ENCODE measurements around the gene INTS7. TPM values are rescaled to one million over a fixed set of nuclear protein-coding genes. Genes with fewer than 3 reads are reported as not detected.
"Not testable (repeated sequence)": the region's sequence is repeated elsewhere in the genome, so short reads cannot be mapped to it uniquely, and the experiment has no call there.

INTS7 gene
- polyA plus RNA-seq, 3 donors from 2014 or later = 16.6 to 17.3 (median 17.0) TPM

DNA sequence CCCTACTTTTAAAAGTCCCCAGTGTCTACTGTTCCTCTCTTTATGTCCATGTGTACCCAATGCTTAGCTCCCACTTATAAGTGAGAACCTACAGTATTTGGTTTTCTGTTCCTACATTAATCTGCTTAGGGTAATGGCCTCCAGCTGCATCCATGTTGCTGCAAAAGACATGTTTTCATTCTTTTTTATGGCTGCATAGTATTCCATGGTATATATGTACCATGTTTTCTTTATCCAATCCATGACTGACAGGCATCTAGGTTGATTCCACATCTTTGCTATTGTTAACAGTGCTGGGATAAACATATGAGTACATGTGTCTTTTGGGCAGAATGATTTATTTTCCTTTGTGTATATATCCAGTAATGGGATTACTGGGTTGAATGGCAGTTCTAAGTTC is 12.4 kb downstream of the INTS7 start:
- H3K27ac Mint-ChIP-seq; H3K27me3 Mint-ChIP-seq (ENCODE audit: low read depth in 3 of 3); H3K4me3 Mint-ChIP-seq; DNase-seq; H3K9me3 Mint-ChIP-seq; H3K4me1 Mint-ChIP-seq: not testable (repeated sequence)
- H3K36me3 Mint-ChIP-seq = peaks cover 11 to 15% (median 13%) of the 10 kb centered on the region in 3 donors

DNA sequence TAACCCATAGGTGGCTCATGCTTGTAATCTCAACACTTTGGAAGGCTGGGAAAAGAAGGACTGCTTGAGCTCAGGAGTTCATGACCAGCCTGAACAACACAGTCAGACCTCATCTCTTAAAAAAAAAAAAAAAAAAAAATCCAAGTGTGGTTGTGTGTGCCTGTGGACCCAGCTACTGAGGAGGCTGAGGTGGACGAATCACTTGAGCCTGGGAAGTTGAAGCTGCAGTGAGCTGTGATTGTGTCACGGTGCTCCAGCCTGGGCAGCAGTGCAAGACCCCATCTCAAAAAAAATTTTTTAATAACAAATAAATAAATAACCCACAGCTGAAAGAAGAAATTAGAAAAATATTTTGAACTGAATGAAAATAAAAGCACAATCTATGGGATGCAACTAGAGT is 13.8 kb downstream of the INTS7 start:
- DNase-seq = no peak
- Mint-ChIP-seq H3K36me3 (peaks cover 5 to 17% (median 17%) of the 10 kb centered on the region in 3 donors), H3K9me3 (no peaks in the 10 kb centered on the region), H3K4me3 (no peak overlapping the region), H3K27ac (no peak overlapping the region), H3K27me3 (ENCODE audit: low read depth in 3 of 3) (no peaks in the 10 kb centered on the region), H3K4me1 (peaks cover 2% of the 10 kb centered on the region in 2 donors)

DNA sequence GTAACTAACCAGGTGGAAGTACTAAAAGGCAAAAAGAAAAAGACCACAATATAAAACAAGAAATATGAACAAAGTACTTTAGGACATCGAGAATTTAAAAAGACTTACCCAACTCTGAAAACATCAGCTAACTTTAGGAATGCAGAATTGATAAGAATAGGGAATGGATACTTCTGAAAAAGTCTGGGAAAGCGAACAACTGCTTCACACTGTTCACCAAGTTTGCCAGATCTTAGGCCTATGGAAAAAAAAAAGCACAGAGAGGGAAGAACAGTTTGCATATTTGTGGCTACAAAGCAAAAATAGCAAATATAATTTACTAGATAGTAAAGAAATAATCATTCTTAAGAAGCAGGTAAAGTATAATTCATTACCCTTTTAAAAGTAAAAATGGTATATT is 14.4 kb downstream of the INTS7 start:
- Mint-ChIP-seq H3K9me3 (no peaks in the 10 kb centered on the region), H3K4me3 (no peak overlapping the region), H3K4me1 (peaks cover 0 to 2% of the 10 kb centered on the region in 2 donors), H3K36me3 (peaks cover 5 to 17% (median 17%) of the 10 kb centered on the region in 3 donors), H3K27ac (peak overlapping the region in 1 of 6 donors; percentile 66), H3K27me3 (ENCODE audit: low read depth in 3 of 3) (no peaks in the 10 kb centered on the region)
- DNase-seq = no peak

DNA sequence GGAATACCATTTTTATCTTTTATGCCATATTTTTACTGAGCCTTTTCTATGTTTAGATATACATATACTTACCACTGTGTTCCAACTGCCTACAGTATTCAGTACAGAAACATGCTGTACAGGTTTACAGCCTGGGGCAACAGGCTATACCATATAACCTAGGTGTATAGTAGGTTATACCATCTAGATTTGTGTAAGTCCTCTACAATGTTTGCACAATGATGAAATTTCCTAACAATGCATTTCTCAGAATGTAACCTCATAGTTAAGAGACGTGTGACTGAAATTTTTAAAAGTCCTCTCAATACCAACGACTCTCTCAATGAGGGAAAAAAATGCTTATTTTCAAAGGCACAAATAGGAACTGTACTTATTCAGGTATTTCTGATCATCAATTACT is 21.7 kb downstream of the INTS7 start:
- H3K27me3 Mint-ChIP-seq (ENCODE audit: low read depth in 3 of 3) = no peaks in the 10 kb centered on the region
- H3K4me1 Mint-ChIP-seq = no peaks in the 10 kb centered on the region
- H3K4me3 Mint-ChIP-seq = no peak overlapping the region
- H3K9me3 Mint-ChIP-seq = no peaks in the 10 kb centered on the region
- peak overlapping the region in 2 of 6 donors; percentile 17 to 45 for H3K27ac Mint-ChIP-seq
- H3K36me3 Mint-ChIP-seq = peaks cover 0 to 20% (median 4%) of the 10 kb centered on the region in 3 donors
- no peak for DNase-seq

DNA sequence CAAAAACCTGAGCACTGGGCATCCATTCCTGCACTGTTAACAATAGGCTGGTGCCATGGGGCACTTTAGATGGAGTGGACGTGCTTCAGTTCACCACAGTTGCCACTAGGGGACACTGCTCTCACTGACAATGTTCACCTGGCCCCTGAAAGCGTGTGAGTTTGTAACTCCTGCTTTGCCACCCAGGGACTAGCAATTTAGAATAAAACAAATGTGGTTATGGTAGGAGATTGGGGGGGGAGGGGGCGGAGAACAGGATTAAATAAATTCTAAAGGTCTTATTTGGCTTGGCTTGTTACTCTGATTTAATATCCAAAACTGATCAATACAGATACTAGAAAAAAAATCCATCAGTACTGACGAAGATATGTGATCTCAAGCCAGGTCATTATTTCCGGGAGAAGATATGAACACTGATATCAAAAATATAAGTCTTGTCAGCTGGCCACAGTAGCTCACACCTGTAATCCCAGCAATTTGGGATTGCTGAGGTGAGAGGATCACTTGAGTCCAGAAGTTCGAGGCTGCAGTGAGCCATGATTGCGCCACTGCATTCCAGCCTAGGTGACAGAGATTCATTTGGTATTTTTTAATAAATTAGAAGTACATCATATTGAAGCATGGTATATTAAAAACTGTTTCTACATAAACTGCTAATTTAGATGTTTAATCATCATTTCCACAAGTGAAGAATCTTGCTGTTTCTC is 23.2 kb downstream of the INTS7 start:
- no peaks in the 10 kb centered on the region for H3K4me1 Mint-ChIP-seq
- no peaks in the 10 kb centered on the region for H3K9me3 Mint-ChIP-seq
- H3K27ac Mint-ChIP-seq = no peak overlapping the region
- DNase-seq = peak; percentile 31 to 56 (median 52)
- H3K27me3 Mint-ChIP-seq (ENCODE audit: low read depth in 3 of 3) = no peaks in the 10 kb centered on the region
- H3K36me3 Mint-ChIP-seq = peaks cover 0 to 25% (median 4%) of the 10 kb centered on the region in 3 donors
- H3K4me3 Mint-ChIP-seq = no peak overlapping the region

DNA sequence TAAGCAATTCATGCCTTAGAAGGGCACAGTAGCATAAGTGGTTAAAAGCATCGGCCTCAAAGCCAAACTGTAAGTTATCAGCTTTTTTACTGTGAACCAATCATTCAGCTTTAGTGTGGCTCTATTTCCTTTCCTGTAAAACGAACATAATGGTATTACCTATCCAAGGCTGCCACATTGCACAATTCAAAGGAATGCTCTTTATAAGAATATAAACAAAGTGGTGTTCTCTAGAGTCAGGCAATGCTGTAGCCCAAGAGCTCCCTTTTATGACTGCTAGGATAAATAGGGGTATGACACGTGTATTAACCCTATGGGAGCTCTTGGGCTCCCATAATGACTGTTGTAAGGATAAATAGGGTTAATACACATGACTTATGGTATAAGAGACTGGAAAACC is 25.4 kb downstream of the INTS7 start:
- Mint-ChIP-seq H3K27me3 (ENCODE audit: low read depth in 3 of 3) (no peaks in the 10 kb centered on the region), H3K9me3 (no peaks in the 10 kb centered on the region), H3K27ac (no peak overlapping the region), H3K36me3 (peaks cover 3 to 32% (median 6%) of the 10 kb centered on the region in 3 donors), H3K4me3 (no peak overlapping the region), H3K4me1 (no peaks in the 10 kb centered on the region)
- DNase-seq = no peak

DNA sequence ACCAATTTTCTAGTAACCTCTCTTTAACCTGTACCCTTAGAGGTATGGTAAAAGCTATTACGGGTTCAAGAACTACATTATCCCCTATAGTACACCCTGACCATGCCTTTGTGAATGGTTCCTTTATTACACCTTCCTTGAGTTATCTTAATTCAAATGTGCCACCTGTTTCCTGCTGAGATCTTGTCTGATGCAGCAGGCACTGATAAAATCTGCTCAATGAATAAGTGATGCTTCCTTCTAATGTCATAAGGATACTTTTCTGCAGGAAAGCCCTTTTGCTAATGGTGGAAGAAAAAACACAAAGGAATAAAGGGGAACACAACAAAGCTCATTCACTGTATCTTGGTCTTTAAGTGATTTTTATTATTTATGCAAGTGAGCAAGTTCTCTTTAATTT is 25.8 kb downstream of the INTS7 start:
- H3K4me3 Mint-ChIP-seq = no peak overlapping the region
- no peaks in the 10 kb centered on the region for H3K27me3 Mint-ChIP-seq (ENCODE audit: low read depth in 3 of 3)
- H3K36me3 Mint-ChIP-seq = peaks cover 5 to 36% (median 9%) of the 10 kb centered on the region in 3 donors
- H3K27ac Mint-ChIP-seq = no peak overlapping the region
- no peak for DNase-seq
- H3K4me1 Mint-ChIP-seq = no peaks in the 10 kb centered on the region
- no peaks in the 10 kb centered on the region for H3K9me3 Mint-ChIP-seq

DNA sequence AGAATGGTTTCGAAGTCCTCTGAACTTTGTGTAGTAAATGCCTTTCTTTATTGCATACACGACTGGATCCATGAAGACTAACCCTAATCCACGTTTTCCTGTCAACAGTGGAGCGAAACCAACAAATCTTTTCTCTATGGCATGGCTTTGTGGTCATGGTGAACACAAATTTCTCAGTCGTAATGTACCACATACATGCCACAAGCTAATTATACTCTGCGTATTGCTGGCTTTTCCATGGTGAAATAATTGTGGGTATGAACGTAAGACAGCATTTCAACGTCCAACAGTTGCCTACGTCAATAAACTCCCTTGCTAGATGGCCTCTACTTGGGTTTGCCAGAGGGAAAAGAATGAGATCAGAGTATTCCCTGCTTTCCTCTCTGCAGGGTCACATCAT is 27.5 kb downstream of the INTS7 start:
- Mint-ChIP-seq H3K27ac (no peak overlapping the region), H3K36me3 (peaks cover 5 to 36% (median 14%) of the 10 kb centered on the region in 3 donors), H3K27me3 (ENCODE audit: low read depth in 3 of 3) (no peaks in the 10 kb centered on the region), H3K4me1 (no peaks in the 10 kb centered on the region), H3K4me3 (no peak overlapping the region), H3K9me3 (no peaks in the 10 kb centered on the region)
- DNase-seq = no peak

DNA sequence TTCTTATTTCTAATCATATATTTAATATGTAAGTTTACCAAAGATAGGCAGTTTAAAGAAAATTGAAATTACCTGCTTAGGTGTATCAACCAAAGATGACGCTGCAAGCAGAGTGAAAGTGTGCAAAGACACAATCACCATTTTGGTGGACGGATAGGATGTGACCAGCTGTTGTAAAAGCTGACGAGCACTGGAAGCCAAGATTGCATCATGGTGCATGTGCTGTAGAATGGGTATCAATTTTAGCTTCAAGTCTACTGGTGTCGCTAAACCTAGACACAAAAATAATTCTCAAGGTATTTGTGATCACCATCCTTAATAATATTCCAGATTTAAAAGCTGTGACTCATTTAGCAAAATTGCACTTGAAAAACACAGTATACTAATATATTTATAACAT is 28.2 kb downstream of the INTS7 start:
- no peak for DNase-seq
- H3K27ac Mint-ChIP-seq = no peak overlapping the region
- no peaks in the 10 kb centered on the region for H3K9me3 Mint-ChIP-seq
- H3K27me3 Mint-ChIP-seq (ENCODE audit: low read depth in 3 of 3) = no peaks in the 10 kb centered on the region
- H3K4me1 Mint-ChIP-seq = no peaks in the 10 kb centered on the region
- peaks cover 5 to 43% (median 18%) of the 10 kb centered on the region in 3 donors for H3K36me3 Mint-ChIP-seq
- H3K4me3 Mint-ChIP-seq = no peak overlapping the region

DNA sequence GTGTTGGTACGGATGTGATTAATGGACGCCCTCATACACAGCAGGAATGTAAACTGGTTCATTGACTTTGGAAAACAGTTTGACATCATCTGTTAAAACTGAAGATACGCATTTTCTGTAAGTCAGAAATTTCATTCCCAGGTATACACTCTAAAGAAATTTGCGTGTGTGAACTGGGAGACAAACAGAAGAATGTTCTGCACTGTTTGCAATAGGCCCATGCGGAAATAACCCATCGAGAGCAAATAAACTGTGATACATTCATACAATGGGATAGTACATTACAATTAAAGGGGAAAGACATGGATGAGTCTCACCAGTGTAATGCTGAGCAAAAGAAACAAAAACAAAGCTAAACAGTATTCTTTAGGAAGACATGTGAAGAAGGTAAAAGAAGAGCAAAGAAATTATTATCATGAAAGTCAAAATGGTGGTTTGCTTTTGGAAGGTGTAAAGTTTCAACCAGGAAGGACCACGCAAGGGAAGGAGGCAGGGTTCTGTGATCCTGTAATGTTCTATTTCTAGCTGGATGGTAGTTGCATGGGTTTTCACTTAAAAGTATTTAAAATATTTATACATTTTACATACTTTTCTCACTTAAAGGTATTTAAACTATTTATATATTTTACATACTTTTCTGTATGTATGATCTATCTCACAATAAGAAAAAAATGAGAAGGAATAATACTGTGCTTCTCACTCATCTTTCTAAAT is 30.3 kb downstream of the INTS7 start:
- Mint-ChIP-seq H3K36me3 (peaks cover 10 to 41% (median 18%) of the 10 kb centered on the region in 3 donors), H3K4me1 (peaks cover 0 to 6% of the 10 kb centered on the region in 2 donors), H3K27me3 (ENCODE audit: low read depth in 3 of 3) (no peaks in the 10 kb centered on the region), H3K27ac (peak overlapping the region in 1 of 6 donors; percentile 24), H3K4me3 (no peak overlapping the region), H3K9me3 (no peaks in the 10 kb centered on the region)
- no peak for DNase-seq

DNA sequence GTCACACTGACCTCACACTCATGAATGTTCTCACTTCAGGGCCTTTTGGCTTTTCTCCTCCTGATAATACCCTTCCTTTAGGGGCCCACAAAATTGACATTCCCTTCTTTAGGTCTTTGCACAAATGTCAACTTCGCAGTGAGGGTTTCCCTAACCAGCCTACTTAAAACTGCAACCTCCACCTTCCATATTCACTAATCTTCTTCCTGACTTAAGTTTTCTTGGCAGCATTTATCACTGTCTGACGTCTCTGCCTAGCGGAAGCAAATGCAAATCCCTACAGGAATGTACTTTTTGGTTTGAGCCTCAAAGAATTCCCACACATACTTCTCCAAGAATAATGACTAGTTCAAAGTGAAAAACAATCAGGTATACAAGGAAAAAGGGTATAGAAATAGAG is 32.8 kb downstream of the INTS7 start:
- Mint-ChIP-seq H3K27me3 (ENCODE audit: low read depth in 3 of 3) (no peaks in the 10 kb centered on the region), H3K9me3 (no peaks in the 10 kb centered on the region), H3K36me3 (peaks cover 10 to 37% (median 18%) of the 10 kb centered on the region in 3 donors), H3K4me1 (peaks cover 0 to 6% of the 10 kb centered on the region in 2 donors), H3K27ac (no peak overlapping the region), H3K4me3 (no peak overlapping the region)
- no peak for DNase-seq

DNA sequence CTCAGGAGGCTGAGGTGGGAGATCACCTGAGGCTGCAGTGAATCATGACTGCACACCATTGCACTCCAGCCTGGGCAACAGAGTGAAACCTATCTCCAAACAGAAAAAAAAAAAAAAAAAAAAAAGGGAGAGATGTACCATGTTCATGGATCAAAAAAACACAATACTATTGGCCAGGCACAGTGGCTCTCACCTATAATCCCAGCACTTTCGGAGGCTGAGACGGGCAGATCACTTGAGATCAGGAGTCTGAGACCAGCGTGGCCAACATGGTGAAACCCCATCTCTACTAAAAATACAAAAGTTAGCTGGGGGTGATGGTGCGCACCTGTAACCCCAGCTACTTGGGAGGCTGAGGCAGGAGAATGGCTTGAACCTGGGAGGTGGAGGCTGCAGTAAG is 37.9 kb downstream of the INTS7 start:
- not testable (repeated sequence) for H3K4me3 Mint-ChIP-seq; H3K27me3 Mint-ChIP-seq (ENCODE audit: low read depth in 3 of 3); H3K27ac Mint-ChIP-seq; H3K9me3 Mint-ChIP-seq; H3K4me1 Mint-ChIP-seq; DNase-seq
- peaks cover 7 to 34% (median 17%) of the 10 kb centered on the region in 3 donors for H3K36me3 Mint-ChIP-seq

DNA sequence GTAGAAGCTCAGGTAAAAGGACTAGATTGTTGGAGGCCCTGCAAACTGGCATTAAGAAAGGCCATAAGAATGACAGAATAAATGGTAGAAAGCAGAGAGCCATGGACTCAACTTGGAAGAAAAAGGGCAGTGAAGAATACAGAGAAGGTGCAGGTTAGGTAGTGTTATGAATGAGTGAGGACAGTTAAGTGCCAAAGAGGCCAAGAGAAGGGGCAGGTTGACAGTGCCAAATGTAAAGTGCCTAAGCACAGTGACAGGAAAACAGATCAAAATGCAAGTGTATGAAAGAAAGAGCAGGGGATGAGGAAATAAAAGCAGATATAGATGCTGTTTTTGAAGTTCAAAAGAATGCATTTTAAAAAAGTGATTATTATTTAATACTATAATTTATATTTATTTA is 43.7 kb downstream of the INTS7 start:
- peaks cover 9 to 16% (median 11%) of the 10 kb centered on the region in 3 donors for H3K36me3 Mint-ChIP-seq
- no peaks in the 10 kb centered on the region for H3K27me3 Mint-ChIP-seq (ENCODE audit: low read depth in 3 of 3)
- peaks cover 0 to 2% of the 10 kb centered on the region in 2 donors for H3K4me1 Mint-ChIP-seq
- peak overlapping the region in 1 of 6 donors; percentile 14 for H3K27ac Mint-ChIP-seq
- H3K4me3 Mint-ChIP-seq = no peak overlapping the region
- no peaks in the 10 kb centered on the region for H3K9me3 Mint-ChIP-seq
- no peak for DNase-seq

DNA sequence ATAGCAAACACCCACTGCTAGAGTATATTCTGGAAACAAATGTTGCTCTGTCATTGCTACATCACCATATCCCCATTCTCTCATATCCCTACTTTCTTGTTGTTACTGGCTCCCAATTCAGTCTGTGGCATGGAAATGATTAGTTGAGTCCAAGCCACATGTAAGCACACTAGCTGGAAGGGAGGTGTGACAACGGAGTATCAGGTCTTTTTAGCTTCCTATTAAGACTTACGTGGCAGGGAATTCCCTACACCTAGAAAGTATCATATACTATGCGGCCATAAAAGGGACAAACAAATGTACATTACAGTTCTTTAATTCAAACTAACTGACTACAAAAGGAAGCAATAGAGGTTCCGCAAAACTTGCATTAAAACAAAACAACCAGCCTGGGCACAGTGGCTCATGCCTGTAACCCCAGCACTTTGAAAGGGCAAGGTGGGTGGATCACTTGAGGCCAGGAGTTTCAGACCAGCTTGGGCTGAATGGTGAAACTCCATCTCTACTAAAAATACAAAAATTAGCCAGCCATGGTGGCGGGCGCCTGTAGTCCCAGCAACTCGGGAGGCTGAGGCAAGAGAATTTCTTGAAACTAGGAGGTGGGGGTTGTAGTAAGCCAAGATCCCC is 48.6 kb downstream of the INTS7 start:
- no peak overlapping the region for H3K27ac Mint-ChIP-seq
- no peak for DNase-seq
- H3K9me3 Mint-ChIP-seq = no peaks in the 10 kb centered on the region
- H3K4me1 Mint-ChIP-seq = no peaks in the 10 kb centered on the region
- H3K27me3 Mint-ChIP-seq (ENCODE audit: low read depth in 3 of 3) = no peaks in the 10 kb centered on the region
- H3K4me3 Mint-ChIP-seq = no peak overlapping the region
- H3K36me3 Mint-ChIP-seq = peaks cover 12 to 20% (median 14%) of the 10 kb centered on the region in 3 donors

All from immature natural killer cell (primary cell).